IMR-90 (cell line): Measurements from ENCODE around the gene GAPVD1.

Experiments used
- BHLHE40 ChIP-seq: fragments of 150-350 bp; IDR thresholded peaks from 2 replicates; pipeline ENCODE4 v1.6.1; 2016; ENCODE audit warnings: mild to moderate bottlenecking, low read depth, low read length
- ELK1 ChIP-seq: fragments of 150-350 bp; IDR thresholded peaks from 2 replicates; pipeline ENCODE4 v1.6.1; 2016; ENCODE audit warnings: low read depth, mild to moderate bottlenecking, low read length, moderate library complexity, borderline replicate concordance
- FOS ChIP-seq: fragments of 150-350 bp; IDR thresholded peaks from 2 replicates; pipeline ENCODE4 v1.6.1; 2016; ENCODE audit warnings: low read depth, low read length
- MXI1 ChIP-seq: IDR thresholded peaks from 2 replicates; pipeline ENCODE4 v1.6.1; 2012; ENCODE audit warnings: low read depth, mild to moderate bottlenecking, low read length, moderate library complexity, borderline replicate concordance
- POLR2A ChIP-seq: IDR thresholded peaks from 2 replicates; pipeline ENCODE4 v1.6.1; 2012; ENCODE audit warnings: mild to moderate bottlenecking, low read depth, low read length
- RAD21 ChIP-seq: IDR thresholded peaks from 2 replicates; pipeline ENCODE4 v1.6.1; 2012; ENCODE audit warnings: low read length, improper control_type of control experiment
- RFX5 ChIP-seq: IDR thresholded peaks from 2 replicates; pipeline ENCODE4 v1.8.0; 2012; ENCODE audit warnings: low read depth, mild to moderate bottlenecking, low read length, moderate library complexity
- TF ChIP-seq, protein P1 (sequence below): conservative IDR thresholded peaks from 2 replicates; pipeline ENCODE4 v1.5.1; 2012; ENCODE audit warnings: mild to moderate bottlenecking, low read depth, low read length, improper control_type of control experiment

DNA sequence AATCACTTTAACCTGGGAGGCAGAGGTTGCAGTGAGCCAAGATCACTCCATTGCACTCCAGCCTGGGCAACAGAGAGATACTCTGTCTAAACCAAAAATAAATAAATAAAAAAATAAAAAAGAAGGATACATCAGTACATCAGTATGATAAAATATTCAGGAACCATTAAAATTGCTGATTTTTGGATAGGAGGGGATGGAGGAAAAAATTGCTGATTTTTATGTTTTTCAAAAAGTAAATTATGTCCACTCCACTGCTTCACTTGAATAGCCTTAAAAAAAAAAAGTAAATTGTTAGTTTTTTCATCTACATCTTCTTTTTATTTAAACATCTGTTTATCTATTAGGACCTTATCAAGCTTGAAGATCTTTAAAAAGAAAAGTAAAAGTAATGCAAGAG lies 7.4 kb upstream of the GAPVD1 start:
- TF ChIP-seq, protein P1, sequence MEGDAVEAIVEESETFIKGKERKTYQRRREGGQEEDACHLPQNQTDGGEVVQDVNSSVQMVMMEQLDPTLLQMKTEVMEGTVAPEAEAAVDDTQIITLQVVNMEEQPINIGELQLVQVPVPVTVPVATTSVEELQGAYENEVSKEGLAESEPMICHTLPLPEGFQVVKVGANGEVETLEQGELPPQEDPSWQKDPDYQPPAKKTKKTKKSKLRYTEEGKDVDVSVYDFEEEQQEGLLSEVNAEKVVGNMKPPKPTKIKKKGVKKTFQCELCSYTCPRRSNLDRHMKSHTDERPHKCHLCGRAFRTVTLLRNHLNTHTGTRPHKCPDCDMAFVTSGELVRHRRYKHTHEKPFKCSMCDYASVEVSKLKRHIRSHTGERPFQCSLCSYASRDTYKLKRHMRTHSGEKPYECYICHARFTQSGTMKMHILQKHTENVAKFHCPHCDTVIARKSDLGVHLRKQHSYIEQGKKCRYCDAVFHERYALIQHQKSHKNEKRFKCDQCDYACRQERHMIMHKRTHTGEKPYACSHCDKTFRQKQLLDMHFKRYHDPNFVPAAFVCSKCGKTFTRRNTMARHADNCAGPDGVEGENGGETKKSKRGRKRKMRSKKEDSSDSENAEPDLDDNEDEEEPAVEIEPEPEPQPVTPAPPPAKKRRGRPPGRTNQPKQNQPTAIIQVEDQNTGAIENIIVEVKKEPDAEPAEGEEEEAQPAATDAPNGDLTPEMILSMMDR = no peak
- no peak for TF ChIP-seq FOS
- no peak for TF ChIP-seq ELK1
- no peak for TF ChIP-seq BHLHE40
- no peak for TF ChIP-seq RFX5
- no peak for TF ChIP-seq POLR2A
- TF ChIP-seq RAD21 = no peak
- no peak for TF ChIP-seq MXI1
